GM12891 (cell line): ENCODE measurements around the gene SLC66A1.

Experiments
- PAX5 ChIP-seq: IDR thresholded peaks from 2 replicates; pipeline ENCODE4 v1.6.1; 2011; ENCODE audit warnings: low read length, moderate library complexity, mild to moderate bottlenecking; ENCODE audit not compliant: insufficient read depth, severe bottlenecking
- POLR2A ChIP-seq: IDR thresholded peaks from 2 replicates; pipeline ENCODE4 v1.6.1; 2011; ENCODE audit warnings: low read depth, low read length, control low read depth
- POLR2AphosphoS5 ChIP-seq: IDR thresholded peaks from 2 replicates; pipeline ENCODE4 v1.6.1; 2011; ENCODE audit warnings: low read depth, low read length, control low read depth

- no peak for TF ChIP-seq POLR2A
- TF ChIP-seq PAX5, result no peak
- TF ChIP-seq POLR2AphosphoS5, result no peak
Observed at GRCh38 chr1:19354531-19354981, 42.4 kb downstream of the SLC66A1 start.
